HG02610 (cell line): ENCODE measurements around the gene TNK2.
A peak's percentile ranks its signal among the peaks of the same experiment; 100 is the strongest.
"Not testable (repeated sequence)": the region's sequence is repeated elsewhere in the genome, so short reads cannot be mapped to it uniquely, and the experiment has no call there.

Experiments
- ATAC-seq: cut with Tn5 transposase; IDR thresholded peaks from one replicate; pipeline ENCODE4 v1.9.1; 2021; ENCODE audit warnings: mild to moderate bottlenecking, moderate library complexity; ENCODE audit not compliant: unreplicated experiment

Gene TNK2

GRCh38 chr3:195918176-195918575 lies 9.8 kb upstream of the TNK2 start:
- ATAC-seq, result no peak

DNA sequence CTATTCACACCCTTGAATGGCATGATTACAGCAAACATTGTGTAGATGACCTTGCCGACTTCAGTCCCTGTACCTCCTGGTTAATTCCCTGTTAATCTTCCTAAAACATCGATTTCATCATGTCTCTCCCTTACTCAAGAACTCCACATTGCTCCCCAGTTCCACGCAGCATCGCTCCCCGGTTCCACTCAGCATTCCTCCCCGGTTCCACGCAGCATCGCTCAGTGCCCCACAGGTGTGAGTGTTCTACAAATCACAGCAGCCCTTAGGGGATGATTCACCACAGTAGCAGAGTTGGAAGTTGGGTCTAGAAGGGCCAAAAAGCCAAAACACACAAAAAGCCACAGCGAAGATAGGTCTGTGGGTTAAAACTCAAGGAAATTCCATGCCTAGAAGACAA lies 8.6 kb upstream of the TNK2 start:
- no peak for ATAC-seq

GRCh38 chr3:195916291-195916690 lies 7.9 kb upstream of the TNK2 start:
- no peak for ATAC-seq

DNA sequence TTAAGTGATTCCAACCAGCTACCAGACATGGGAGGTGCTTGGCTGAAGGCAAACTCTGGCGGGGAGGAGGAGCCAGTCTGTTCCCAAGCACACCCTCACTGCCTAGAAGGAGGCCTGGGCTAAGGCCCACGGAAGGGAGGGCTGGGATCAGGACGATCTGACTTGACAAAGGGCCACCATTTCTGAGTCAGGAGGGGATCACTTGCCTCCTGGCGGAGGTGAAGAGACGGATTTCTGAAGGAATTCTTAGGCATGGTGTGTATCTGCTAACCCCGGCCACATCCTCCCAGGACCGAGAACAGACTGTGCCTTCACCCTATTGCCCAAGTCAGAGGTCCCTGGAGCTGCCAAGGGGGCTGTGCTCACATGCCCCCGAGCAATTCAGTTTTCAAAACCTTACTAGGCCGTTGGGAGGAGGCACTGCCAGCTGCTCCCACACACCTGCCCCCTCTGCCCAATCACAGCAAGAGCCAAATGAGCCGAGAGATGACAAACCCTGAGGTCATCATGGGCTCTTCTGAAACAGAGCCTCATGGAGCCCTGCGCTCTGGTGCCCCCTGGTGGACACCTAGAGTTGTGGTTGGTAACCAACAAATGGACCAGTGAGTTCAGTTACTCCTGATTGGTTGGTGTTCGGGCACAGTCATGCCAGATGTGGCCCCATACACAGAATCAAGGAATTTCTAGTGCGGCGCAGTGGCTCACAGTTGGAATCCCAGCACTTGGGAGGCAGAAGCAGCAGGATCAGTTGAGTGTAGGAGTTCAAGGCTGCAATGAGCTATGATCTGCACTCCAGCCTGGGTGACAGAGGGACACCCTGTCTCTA lies 6.5 kb upstream of the TNK2 start:
- peak; percentile 91 for ATAC-seq

DNA sequence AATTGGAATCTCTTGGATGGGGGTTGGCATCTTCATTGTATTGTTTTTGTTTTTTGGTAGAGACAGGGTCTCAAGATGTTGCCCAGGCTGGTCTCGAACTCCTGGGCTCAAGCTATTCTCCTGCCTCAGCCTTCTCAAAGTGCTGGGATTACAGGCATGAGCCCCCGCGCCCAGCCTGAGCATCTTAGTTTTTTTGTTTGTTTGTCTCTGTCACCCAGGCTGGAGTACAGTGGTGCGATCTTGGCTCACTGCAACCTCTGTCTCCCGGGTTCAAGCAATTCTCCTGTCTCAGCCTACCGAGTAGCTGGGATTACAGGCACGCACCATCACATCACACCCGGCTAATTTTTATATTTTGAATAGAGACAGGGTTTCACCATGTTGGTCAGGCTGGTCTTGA lies 5.8 kb upstream of the TNK2 start:
- not testable (repeated sequence) for ATAC-seq

DNA sequence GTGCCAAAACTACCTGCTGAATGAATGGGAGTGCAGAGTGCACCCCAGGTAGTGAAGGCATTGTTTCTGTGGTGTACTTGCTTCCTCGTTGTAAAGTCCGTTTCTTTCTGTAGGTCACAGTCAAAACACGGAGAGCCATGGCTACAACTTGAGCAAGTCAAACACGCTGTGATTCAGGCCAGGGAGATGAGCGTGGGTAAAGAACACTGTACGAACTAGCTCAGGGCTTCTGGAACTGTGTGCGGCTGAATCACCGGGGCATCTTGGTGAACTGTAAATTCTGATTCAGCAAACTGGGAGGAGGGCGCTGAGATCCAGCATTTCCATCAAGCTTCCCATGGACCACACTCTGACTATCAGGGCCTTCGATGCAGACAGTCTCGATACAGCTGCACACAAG lies 5.0 kb upstream of the TNK2 start:
- no peak for ATAC-seq

DNA sequence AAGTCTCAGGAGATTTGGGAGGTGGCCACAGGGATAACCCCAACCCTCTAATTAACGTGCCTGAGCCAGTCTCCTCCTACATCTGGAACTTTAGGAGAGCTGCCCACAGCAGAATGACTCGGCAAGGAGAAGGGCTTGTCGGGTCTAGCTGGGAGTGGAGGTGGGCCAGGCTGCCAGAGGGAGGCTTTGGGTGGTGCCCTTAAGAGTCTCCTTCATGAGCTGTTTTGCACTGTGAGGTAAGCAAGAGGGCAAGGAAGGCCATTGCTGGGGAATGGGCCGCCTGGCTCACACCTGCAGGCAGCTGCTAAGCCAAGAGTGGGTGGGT lies 3.6 kb upstream of the TNK2 start:
- ATAC-seq, result no peak

DNA sequence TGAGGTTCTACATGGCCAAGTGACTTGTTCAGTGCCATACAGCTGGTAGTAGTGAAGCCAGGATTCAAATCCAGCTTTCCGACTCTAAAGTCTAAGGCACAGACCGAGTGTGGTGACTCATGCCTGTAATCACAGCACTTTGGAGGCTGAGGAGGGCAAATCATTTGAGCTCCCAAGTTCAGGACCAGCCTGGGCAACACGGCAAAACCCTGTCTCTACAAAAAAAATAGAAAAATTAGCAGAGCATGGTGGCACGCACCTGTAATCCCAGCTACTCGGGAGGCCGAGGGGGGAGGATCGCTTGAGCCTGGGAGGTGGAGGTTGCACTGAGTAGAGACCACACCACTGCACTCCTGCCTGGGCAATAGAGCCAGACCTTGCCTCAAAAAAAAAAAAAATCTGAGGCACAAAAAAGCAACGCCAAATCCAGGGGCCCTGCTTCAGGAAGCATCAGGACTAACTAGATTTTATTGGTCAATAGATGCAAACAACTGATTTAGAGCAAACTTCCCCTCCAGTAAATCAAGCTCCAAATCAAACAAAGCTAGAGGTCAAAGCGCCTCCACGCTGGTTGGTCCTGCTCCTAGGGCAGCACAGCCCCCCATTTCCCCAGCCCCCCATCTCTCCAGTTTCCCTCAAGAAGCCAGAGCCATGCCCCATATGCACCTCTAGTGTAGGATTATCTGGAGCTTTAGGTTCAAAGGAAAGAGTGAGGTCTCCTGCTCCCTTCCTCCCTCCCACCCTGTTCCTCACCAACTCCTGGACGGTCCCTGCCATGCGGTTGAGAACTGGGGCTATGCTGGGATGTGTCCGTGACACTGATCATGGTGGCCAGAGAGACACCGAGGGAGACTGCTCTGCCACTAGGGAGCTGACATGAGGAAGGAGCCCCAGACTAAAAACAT lies 2.9 kb upstream of the TNK2 start:
- ATAC-seq, result no peak

GRCh38 chr3:195910499-195910845 lies 2.1 kb upstream of the TNK2 start:
- no peak for ATAC-seq

GRCh38 chr3:195909644-195910498 lies 1.5 kb upstream of the TNK2 start:
- ATAC-seq, result peak; percentile 43

DNA sequence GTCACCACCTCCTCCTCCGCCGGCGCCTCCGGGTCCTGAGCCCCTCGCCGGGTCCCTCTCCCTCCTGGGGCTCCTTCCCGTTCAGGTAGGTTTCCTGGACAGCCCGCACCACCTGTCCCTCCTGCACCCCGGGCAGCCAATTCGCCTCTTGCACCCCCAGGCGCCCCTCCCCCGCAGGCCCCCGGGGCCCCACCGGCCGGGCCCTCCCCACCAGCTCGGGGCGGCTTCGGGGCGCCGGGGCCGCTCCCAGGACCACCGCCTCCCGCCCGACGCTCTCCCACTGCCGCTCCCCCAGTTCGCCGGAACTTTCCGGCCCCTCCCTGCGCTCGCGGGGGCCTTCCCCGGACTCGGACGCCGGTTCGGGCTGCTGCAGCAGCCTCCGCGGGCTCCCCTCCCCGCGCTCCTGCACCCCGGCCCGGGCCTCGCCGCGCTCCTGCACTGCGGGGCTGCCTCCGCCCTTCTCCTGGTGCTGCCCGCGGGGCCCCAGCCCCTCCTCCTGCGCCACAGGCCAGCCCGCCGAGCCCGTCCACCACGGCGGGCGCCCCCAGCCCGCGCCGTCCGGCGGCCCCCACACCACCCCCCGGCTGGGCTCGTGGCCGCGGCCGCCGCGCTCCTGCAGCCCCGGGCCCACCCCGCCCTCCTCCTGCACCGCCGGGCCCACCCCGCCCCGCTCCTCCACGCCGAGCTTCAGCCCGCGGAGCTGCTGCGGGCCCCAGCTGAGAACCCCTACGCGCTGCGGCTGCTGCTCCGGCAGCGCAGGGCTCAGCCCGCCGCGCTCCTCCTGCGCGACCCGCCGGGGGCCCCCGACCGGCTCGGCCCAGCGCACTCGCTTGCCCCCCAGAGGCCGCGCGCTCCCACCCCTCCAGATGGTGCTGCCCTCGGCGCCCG lies 587 bp upstream of the TNK2 start:
- peak; percentile 20 for ATAC-seq

GRCh38 chr3:195907684-195907933 lies 742 bp downstream of the TNK2 start:
- no peak for ATAC-seq

DNA sequence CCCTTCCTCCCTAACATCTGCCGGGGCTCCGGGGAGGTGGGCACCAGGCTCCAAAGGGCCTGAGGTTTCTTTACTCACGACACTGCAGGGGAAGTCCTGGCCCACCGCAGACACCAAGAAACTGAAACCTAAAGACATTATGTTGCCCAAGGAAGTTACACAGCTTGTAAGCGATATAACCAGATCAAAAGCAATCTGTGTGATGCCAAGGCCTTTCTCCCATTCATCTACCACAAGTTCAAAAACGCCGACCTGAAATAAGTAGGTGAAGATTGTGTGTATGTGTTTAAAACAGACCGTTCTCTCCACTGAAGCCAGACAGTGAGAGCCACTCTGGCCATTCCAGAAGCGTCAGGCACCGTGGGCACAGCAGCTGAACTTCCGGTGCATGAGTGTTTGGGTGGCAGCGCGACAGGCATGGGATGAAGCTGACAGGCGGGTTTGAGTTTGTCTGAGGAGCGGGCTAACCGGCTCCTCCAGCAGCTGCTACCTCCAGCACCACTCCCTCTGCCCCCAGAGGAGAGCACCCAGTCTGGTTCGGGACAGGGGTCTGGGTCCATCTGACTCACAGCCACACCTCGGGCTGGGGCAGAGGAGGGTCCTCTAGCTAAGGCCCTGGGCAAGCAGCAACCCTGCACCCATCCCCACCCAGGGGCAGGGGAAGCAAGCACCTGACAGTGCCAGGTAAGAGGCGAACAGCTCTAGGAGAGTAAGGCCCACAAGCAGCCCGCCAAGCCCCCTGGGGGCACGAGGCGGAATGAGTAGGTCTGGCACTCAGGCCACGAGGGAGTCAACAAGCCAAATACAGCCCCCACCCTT lies 1.3 kb downstream of the TNK2 start:
- ATAC-seq, result peak; percentile 31

DNA sequence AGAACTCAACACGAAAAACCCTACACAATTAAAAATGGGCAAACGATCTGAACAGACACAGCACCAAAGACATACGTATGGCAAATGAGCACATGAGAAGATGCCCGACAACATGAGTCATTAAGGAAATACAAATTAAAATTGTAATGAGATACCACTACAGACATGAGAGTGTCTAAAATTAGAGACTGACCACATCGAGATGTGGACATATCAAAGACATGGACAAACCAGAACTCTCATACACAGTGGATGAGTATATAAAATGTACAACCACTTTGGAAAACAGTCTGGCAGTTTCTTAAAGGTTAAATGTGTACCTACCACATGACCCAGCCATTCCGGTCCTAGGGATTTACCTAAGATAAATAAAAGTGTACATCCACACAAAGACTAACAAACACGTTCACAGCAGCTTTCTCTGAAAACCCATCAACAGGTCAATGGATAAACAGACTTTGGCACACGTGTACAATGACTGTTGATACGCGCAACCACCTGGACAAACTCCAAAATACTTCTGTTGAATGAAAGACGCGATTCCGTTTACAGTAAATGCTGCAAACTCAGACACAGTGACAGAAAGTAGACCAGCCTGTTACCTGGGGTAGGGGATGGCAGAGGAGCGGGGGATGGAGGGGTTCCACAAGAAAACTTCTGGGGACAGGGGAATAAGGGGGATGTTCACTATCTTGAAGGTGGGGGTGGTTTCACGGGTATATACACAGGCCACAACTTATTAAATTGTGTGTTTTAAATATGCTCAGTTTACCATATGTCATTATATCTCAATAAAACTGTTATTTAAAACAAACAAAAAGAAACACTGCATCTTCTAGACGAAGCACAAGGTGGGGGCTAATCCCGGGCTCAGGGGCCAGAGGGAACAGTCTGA lies 2.1 kb downstream of the TNK2 start:
- no peak for ATAC-seq

DNA sequence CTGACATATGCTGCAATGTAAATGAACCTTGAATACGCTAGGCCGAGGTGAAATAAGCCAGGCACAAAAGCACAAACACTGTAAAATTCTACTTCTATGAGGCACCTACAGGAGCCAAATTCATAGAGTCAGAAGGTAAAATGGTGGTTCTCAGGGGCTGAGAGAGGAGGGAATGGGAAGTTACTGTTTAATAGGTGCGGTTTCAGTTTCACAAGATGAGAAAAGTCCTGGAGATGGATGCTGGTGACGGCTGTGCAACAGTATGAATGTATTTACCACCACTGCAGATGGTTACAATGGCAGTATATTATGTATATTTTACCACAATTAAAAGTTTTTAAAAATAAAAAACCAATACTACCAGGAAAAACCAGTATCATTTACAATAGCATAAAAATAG lies 4.0 kb downstream of the TNK2 start:
- no peak for ATAC-seq

DNA sequence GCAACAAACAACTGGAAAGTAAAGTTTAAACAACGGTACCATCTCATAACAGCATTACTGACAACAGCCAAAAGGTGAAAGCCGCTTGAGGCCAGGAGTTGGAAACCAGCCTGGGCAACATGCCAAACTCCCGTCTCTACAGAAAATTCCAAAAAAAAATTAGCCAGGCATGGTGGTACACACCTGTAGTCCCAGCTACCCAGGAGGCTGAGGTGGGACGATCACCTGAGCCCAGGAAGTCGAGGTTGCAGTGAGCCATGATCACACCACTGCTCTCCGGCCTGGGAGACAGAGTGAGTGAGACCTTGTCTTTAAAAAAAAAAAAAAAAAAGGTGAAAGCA lies 4.4 kb downstream of the TNK2 start:
- no peak for ATAC-seq

GRCh38 chr3:195902634-195903033 lies 5.7 kb downstream of the TNK2 start:
- ATAC-seq, result not testable (repeated sequence)

DNA sequence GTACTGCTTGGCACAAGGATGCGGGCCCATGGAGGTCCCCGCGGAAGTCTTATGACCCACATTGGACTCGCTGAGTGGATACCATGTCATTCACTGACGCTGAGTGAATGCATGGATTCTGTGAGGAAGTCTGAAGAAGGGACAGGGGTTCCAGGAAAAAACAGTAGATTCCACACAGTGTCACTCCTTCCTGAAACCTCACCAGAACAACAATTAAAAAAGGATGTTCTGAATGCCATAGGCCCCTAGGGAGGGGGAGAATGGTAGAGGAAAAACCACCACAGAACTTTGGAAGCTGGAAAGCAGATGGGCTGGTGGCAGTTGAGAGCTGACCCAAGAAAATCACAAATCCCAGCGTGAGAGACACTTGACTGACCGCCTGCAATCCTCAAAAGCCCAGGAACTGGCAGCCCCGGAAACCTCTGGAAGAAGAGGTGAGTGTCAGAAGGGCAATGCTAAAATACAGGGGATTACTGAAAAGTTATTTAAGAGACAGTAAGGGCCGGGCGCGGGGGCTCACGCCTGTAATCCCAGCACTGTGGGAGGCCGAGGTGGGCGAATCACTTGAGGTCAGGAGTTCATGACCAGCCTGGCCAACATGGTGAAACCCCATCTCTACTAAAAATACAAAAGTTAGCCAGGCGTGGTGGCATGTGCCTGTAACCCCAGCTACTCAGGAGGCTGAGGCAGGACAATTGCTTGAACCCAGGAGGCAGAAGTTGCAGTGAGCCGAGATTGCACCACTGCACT lies 6.3 kb downstream of the TNK2 start:
- not testable (repeated sequence) for ATAC-seq
